Umbilical cord (tissue), 2 donors: Measurements from ENCODE around the gene TPH2. TPM values are rescaled to one million over a fixed set of nuclear protein-coding genes. Genes with fewer than 3 reads are reported as not detected.

Source experiments
- DNase-seq: peaks from one replicate; pipeline ENCODE4 v3.0.0-alpha.2; 2015; ENCODE audit warnings: low spot score
- total RNA-seq: library from RNA; depleted of rRNA; stranded (reverse); fragments of >200 nt; gene quantifications from one replicate; pipeline ENCODE4 v1.2.3, GENCODE V29; 2014; ENCODE audit warnings: low replicate concordance; ENCODE audit not compliant: insufficient read depth

TPH2 gene
- total RNA-seq, 1 donor from 2014 or later = 3.9 TPM

DNA sequence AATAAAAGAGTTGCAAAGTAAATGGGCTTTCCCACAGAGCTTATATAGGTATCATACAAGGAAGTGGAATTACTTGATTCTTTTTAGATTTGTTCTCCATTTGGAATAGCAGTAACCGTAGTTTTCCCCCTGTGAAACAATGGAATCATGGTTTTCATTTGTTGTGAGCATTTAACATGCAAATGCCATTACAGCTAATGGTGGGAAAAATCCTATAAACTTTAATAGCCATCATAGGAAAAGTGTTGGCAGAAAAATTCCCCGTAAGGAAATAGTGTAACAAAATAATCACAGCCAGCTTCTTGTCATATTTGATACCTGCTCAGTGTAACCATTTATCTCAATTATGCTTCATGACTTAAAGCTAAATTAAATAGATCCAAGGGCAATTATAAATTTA lies 95.3 kb downstream of the TPH2 start:
- DNase-seq = no peak

DNA sequence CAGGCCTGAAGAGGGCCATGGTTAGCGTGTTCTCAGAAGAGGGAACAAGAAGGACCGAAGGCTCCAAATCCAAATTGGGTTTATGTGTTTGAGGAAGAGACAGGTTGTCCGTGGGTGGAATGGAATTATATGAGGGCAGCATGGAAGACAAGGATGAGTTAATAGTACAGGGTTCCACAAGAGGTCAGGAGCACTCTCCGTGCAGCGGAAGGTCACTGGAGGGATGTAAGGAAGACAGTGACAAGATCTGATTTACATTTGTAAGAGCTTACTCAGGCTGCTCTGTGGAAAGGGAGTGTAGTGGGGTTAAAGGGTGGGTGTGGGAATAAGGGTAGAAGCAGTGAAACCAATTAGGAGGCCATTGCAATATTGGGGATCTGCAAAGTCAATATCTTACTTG lies 97.0 kb downstream of the TPH2 start:
- DNase-seq = no peak

DNA sequence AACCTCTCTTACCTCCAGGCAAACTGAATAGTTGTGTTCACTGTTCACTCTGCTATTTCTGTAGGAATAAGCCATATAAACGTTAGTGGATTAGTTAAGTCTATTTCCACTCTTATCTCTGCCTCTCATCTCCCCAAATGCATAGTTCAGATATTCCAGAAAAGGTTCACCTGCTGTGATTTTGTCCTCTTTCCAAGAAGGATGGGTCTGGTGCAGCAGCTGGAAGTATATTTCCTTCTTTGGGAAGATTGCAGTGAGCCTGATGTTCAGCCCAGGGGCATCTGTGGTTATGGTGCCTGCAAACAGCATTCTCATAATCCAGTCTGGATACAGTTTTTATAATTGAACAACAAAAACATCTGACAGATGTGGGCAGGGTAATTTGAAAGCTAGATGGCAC lies 97.7 kb downstream of the TPH2 start:
- no peak for DNase-seq

DNA sequence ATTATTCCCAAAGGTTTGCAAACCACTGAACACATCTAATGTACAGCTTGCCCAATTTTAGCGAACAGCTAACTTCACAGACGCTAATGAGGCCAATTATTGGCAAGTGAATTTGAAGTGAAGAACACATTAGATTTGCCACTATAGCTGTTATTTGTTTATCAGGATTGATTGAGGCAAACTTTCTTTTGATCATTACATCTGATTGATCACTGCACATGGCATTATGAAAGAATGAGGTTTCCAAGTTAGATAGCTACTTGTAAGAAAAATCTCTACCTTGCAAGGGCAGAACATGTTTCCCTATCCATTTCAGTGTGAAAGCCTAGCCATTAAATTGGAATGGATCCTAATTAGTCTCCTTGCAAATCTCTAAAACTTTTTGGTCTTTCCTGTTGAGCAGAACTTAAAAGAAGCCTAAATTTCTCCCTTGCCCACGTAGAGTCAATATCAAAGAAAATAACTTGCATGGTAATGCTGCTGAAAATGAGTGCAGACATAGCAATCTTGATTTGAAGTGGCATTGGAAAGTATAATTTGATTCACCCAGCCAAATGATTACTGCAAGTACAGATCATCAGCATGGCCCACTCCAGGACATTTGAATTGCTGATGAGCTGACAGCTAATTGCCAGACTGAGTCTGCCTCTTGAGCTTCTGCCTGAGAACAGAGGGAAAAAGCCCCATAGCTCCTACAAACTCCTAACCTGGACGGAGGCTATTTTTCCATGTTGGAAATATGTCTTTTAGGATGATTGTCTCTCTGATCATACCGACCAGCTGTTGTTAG lies 98.6 kb downstream of the TPH2 start:
- no peak for DNase-seq

DNA sequence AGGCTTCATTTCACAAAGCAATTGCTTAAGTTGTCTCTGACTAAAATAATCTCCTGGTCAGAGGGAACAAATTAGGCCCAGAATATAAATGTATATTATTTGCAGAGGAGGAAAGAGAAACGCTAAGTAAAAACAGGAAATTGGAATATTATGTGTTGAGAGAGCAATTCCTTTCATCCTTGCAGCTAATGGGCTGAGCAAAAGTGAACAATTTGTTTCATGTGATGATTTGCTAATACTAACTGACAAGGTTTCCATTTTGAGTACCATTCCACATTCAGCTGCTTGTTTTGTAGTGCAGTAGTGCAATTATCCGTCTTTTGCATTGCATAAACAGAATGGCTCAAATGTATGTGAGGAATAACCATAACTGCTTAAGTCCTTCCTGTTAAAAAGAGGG lies 103.2 kb downstream of the TPH2 start:
- no peak for DNase-seq

DNA sequence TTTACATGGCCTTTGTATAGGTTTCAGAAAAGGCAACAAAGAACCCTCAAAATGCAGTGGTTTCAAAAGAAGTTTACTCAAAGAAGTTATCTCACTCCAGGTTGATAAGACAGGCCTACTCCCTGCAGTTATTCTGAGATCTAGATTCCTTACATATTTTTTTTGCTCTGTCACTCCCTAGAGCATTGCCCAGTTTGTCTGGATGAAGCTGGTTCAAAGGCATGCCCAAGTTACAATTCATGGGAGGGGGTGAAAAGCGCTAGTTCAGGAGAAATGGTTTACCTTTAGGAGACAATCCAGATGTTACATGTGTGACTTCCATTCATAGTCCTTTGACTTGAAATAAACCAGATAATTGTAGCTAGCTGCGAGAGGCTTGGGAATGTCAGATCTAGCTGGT lies 115.0 kb downstream of the TPH2 start:
- DNase-seq = peak; percentile 42

DNA sequence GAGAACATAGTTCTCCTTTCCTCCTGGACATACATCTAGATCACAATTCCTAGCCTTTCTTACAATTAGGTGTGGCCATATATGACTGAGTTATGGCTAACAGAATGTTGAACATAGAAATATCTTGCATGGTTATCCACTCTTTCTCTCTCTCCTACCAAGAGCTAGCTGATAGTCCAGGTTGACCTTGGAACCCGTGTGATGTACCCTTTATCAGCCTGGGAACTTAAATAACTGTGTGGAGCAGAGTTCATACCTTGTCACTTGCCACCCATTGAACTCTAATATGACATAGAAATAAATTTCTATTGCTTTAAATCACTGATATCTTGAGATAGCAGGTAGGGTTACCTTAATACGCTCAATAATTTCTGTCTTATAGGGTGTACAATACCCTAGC lies 115.9 kb downstream of the TPH2 start:
- no peak for DNase-seq

DNA sequence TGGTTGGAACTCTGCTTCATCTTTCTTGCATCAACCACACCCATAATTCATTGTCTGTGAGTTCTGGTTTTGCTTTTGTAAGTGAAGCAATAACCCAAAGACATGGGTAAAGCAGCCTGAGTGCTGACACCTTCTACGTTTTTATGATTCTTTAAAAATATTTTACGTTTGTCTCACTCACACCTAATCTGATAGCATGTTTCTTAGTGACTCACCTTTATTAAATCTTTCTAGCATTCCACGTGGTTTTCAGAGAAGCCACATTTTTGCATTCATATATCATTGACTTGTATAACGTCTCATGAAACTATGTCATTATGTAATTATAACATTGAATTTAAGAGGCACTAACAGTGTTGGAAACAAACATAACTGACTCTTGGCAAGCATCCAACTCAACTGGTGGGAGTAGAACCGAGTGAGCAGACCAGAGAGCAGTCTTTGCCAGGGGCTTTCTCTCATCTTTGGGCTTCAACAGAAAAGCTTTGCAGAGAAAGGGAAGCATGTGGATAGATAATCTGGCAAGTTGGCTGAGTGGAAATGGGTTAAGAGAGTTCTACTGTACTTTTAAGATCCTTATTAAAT lies 118.8 kb downstream of the TPH2 start:
- DNase-seq = peak; percentile 57

DNA sequence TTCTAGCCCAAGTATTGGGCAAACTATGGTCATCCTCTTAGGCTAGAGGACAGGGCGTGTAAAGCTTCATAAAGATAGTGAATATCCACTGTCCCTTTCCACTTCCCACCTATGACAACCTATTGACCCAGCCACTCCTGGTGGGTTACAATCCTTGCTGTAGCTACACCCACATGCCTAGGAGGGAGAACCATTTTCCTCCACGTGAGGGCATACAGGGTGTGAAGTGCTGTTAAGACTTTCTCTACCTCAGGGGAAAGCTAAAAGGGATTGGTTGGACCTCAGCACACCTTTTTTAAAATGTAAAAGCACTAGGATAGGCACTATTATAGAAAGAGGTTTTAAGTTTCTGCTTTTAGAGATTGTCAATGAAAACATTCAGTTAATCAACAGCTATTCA lies 124.4 kb downstream of the TPH2 start:
- no peak for DNase-seq

DNA sequence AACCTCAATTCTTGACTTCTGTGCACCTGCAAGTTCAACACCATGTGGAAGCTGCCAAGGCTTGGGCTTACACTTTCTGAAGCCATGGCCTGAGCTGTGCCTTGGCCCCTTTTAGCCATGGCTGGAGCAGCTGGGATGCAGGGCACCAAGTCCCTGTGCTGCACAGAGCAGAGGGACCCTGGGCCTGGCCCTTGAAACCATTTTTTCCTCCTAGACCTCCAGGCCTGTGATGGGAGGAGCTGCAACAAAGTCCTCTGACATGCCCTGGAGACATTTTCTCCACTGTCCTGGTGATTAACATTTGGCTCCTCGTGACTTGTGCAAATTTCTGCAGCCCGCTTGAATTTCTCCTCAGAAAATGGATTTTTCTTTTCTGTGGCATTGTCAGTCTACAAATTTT lies 132.4 kb downstream of the TPH2 start:
- no peak for DNase-seq

DNA sequence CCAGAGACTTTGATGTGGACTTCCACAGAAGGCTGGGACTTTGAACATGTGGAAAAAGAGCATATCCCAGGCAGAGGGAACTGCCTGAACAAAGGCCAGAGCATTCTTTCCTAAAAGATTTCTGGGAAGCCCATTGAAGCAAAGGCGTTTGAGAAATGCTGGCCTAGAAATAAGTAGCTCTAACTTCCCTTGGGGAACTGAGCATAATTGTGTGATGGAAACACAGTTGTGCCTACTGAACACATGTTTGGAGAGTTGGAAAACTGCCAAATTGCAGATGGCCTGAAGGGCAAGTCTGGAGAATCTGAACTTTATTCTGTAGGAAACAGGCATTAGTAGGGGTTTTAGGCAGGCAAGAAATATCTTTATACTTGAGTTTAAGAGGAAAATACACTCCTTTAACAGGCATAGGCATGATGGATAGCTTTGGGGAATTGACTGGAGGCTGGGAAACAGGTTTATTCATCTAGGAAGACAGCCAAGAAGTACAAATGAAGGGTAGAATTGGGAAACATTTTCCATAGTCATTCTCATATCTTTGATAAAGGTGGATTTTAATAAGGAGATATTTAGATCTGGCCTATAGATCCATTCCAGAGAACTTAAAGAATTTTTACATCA lies 134.1 kb downstream of the TPH2 start:
- peak; percentile 78 for DNase-seq

DNA sequence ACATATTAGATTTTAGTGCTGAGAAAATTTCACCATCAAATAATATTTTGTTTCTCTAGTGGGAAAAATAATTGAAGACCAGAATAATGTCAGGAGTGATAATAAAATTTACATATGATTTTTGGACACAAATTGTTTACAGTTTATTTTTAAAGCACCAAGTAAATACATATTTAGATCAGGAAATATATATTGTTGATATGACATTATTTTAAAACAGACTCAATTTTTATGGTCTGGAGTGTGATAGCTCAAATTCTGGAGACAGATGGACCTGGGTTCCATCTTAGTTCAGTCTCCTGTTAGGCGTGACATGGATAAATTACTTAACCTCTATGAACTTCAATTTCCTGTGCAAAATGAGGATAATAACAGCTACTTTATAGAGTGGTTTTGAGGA lies 135.4 kb downstream of the TPH2 start:
- DNase-seq = no peak

DNA sequence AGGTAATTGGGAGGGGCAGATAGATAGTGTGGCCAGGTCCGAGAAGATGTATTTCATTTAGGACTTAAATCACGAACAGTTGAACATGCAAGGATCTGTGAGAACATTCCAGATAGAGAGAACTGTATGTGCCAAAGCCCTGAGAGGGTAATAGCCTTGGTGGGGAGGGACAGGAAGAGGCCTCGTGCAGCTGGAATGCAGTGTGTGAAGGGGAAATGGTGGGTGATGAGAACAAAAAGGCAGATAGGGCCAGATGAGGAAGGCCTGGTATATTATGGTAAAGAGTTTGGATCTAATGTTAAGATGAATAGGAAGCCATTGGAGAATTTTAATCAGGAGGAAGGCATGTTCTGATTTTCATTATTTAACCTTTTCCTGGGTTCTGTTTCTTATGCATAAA lies 136.3 kb downstream of the TPH2 start:
- no peak for DNase-seq

DNA sequence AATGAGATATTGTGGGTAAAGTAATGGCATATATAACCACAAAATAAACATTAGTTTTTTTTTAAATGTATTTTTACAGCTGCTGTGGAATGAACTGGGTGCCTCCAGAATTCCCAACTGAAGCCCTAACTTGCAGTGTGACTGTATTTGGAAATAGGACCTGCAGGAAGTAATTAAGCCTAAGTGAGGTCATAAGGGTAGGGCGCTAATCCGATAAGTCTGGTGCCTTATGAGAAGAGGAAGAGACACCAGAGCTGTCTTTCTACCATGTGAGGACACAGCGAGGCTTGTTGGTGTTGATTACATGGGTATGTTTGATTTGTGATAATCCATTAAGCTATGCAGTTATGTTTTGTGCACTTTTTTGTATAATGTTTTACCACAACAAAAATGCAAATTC lies 136.8 kb downstream of the TPH2 start:
- DNase-seq = no peak

DNA sequence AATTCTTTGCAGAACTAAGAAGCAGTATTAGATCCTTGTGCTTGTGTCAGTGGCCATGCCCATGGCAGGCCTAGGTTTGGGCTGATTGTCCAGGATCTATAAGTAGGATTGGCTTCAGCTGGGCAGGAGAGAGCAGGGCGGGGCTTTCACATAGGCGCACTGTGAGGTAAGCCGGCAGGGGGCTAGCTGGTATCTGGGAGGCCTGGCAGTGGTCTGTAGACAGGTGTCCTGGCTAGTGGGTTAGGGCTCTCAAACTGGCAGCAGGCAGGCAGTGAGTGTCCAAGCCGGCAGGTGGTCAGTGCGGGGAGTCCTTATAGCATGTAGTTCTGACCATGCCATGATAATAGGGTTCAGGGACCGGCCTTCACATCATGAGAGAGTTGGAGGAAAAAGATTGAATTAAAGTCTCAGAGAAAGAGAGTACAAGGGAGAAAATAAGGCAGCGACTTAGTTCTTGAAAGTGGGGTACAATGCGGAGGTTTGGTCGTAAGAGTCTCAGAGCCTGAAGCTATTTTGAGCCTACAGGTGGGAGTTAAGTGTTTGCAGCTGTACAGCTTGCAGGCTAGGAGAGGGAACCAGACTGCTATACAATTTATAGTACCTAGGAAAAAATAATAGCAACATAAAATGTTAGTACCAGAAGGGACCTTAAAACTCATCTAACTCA lies 137.4 kb downstream of the TPH2 start:
- no peak for DNase-seq

DNA sequence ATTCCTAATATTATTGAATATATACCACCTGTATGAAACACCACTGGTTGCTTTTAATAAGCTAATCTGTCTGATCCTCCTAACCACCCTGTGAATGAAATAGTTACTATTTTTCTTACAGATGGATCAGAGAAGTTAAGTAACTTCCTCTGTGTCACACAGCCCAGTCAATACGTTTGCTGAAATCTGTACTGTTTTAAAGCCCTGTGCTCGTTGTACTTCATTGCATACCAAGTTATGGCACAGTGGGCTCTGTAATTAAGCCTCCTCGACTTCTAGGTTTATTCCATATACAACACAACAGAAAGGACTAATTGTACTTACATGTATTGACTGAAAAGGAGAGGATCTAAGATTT lies 137.9 kb downstream of the TPH2 start:
- no peak for DNase-seq

DNA sequence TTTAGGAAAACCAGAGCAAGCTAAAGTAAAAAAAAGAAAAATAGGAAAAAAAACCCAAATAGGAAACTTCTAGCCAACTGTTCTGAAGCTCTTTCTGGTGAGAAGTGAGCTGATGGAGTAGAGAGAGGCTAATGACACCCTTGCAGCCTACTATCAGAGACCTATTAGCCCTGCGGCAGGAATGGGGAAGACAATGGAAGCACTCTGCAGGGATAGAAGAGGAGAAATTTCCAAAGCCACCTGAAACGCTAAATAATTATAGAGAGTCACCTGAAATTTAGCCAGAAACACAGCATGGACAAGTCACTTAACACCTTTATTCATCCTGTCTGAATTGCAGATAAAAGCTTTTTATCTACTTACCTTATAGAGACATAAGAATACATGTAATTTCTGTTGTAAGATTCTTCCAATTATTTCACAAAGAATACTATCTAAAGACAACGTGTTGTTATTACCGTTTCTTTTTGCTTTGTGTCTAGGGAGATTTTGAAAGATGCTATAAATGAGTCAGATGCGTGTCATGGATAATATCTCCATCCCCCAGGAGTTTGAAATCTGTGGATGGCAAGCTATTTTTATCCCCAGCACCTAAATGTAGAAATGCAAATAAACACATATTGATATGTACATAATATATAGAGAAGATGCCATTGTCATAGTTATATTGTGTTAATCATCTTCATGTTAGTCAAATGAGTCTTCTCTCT lies 138.6 kb downstream of the TPH2 start:
- DNase-seq = no peak

DNA sequence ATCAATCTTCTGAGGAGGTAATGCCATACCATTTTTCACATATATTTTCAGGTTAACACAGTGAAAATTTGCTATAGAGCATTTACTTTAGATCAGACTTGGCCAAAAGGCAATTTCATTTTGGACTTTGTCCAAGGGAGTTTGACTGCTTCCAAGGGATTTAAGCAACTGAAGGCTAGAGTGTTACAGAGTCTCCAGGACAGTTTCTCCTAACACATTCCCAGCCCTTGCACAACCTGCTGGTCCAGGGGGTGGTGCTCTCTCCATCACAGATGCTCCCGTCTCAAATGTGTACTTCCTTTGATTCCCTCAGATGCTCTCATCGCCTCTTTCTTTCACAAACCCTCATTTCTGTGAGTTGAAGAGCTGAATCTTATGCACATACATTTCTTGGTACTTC lies 143.1 kb downstream of the TPH2 start:
- peak; percentile 59 for DNase-seq
